K562 (cell line): ENCODE measurements around the gene NOP58. TPM values are rescaled to one million over a fixed set of nuclear protein-coding genes. Genes with fewer than 3 reads are reported as not detected.
A peak's percentile ranks its signal among the peaks of the same experiment; 100 is the strongest.

Experiments used
- CBX3 ChIP-seq, 2 experiments: IDR thresholded peaks; 1 replicate in 1 of 2; 2 replicates in 1 of 2; pipeline ENCODE4 v1.6.1; 2012; ENCODE audit warnings: inconsistent platforms in 2 of 2, low read length in 2 of 2, borderline replicate concordance in 1 of 2, control low read depth in 1 of 2
- CLOCK ChIP-seq: fragments of 250-450 bp; sonication (Bioruptor Pico); IDR thresholded peaks from 2 replicates; pipeline ENCODE4 v1.4.0; 2020; ENCODE audit warnings: mild to moderate bottlenecking, moderate library complexity, borderline replicate concordance
- POU5F1 ChIP-seq: fragments of 150-350 bp; IDR thresholded peaks from 2 replicates; pipeline ENCODE4 v1.6.1; 2014; ENCODE audit warnings: borderline replicate concordance, low read length, low read depth, mild to moderate bottlenecking; ENCODE audit not compliant: partially characterized antibody
- SNRNP70 ChIP-seq: fragments of 200-400 bp; formaldehyde crosslinking; optimal IDR thresholded peaks from 2 replicates; pipeline ENCODE3; 2017; ENCODE audit warnings: low read depth, low read length
- ZNF511 ChIP-seq: sonication (generic); formaldehyde crosslinking; IDR thresholded peaks from 2 replicates; pipeline ENCODE4 v1.8.0; 2022; ENCODE audit warnings: mild to moderate bottlenecking, missing genetic modification reagents
- ZNF561 ChIP-seq: fragments of 450-650 bp; formaldehyde crosslinking; conservative IDR thresholded peaks from 2 replicates; pipeline ENCODE4 v1.4.0; 2020; ENCODE audit warnings: mild to moderate bottlenecking, moderate library complexity
- ZNF586 ChIP-seq: fragments of 450-650 bp; formaldehyde crosslinking; conservative IDR thresholded peaks from 2 replicates; pipeline ENCODE4 v1.4.0; 2020; ENCODE audit warnings: mild to moderate bottlenecking, moderate library complexity
- polyA plus RNA-seq, 8 experiments: library from polyadenylated mRNA; depleted of rRNA in 4 of 8; stranded (reverse) in 5 of 8; unstranded in 3 of 8; fragments of >200 nt; fragmentation: Nextera tagmentation in 2 of 8; fragmentation: Illumina TruSeq in 1 of 8; extraction: Ambion mirVana in 2 of 8; extraction: Trizol in 1 of 8; gene quantifications; 2 replicates each; pipeline versions ENCODE4 v1.2.1 to v1.2.3, GENCODE V29; 2011 to 2014; ENCODE audit warnings: inconsistent platforms in 1 of 8, missing spikeins in 1 of 8
- total RNA-seq, 7 experiments: library from RNA; depleted of rRNA in 6 of 7; stranded (reverse); fragments of >200 nt in 6 of 7; fragmentation: Illumina TruSeq in 2 of 7; extraction: Trizol in 2 of 7; gene quantifications; 2 replicates each; pipeline versions ENCODE4 v1.2.1 to v1.2.3, GENCODE V29; 2011 to 2021; ENCODE audit warnings: low replicate concordance in 1 of 7
- TF ChIP-seq, protein P1 (sequence below): sonication (generic); formaldehyde crosslinking; IDR thresholded peaks from 2 replicates; pipeline ENCODE4 v1.8.1; 2023; ENCODE audit warnings: mild to moderate bottlenecking, missing genetic modification reagents

The NOP58 gene
- total and polyA plus RNA-seq, 9 of the 15 experiments (the other 6 are each of a cell fraction or from before 2014, with no cell fraction given) = 132 to 332 (median 208) TPM

DNA sequence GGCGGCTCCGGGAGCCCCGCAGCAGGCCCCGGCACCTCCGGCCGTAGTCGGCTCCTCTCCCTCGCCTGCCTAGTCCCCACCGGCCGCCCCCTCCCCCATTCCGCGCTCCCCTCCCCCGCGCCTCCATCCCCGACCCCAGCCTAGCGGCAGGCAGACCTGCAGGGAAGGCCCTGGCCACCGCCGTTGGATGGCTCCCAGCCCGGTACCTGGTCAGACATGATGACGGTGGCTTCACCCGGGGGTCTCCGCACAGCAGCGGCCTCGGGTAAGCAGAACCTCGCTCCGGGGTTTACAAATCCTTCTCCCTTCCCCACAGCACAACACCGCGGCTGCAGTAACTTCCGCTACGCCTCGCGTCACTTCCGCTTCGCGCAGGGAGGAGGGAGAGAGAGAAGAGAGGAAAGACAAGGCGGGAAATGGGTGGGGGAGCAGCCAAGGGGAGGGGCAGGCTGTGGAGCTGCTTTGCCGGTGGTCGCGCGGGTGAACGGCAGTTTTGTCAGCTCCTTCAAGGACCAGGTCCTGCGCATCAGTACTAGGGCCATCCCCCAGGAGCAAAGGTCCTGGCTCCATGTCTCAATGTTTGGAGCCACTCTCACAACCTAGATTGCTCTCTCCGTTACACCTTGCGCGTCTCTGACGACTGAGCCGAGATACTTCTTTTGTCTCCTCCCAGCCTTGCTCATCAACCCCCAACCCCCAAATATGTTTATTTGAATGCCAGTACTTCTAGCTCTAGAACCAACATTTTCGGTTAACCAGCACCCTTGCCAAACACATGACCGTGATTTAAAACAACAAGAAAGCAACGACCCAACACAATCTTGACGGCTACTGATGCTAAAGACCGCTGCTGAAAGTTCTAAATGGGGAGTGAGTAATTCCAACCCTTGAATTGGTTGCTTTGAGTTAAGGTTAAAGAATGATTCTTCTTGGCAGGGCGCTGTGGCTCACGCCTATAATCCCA lies 27.0 kb upstream of the NOP58 start, which contains the start of gene SUMO1 (continued):
- no peak for TF ChIP-seq ZNF511 (CRISPR knock-in tag)
- TF ChIP-seq CLOCK (CRISPR knock-in tag) = no peak
- TF ChIP-seq, protein P1, sequence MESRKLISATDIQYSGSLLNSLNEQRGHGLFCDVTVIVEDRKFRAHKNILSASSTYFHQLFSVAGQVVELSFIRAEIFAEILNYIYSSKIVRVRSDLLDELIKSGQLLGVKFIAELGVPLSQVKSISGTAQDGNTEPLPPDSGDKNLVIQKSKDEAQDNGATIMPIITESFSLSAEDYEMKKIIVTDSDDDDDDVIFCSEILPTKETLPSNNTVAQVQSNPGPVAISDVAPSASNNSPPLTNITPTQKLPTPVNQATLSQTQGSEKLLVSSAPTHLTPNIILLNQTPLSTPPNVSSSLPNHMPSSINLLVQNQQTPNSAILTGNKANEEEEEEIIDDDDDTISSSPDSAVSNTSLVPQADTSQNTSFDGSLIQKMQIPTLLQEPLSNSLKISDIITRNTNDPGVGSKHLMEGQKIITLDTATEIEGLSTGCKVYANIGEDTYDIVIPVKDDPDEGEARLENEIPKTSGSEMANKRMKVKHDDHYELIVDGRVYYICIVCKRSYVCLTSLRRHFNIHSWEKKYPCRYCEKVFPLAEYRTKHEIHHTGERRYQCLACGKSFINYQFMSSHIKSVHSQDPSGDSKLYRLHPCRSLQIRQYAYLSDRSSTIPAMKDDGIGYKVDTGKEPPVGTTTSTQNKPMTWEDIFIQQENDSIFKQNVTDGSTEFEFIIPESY (CRISPR knock-in tag) = 0 out of 2 replicates have a peak, but pooled peaks have one; percentile 40
- no peak for TF ChIP-seq SNRNP70
- TF ChIP-seq ZNF586 = no peak
- no peak for TF ChIP-seq POU5F1
- TF ChIP-seq CBX3 (IDR thresholded peaks at IDR 0.05; ENCODE audit: borderline replicate concordance in 1 of 2, low read length in 2 of 2) = no peak
- TF ChIP-seq ZNF561 = no peak
